Fibroblast of mammary gland (primary cell): Measurements from ENCODE around the gene CTNNA3.

ENCODE experiments used
- DNase-seq: peaks from one replicate; pipeline ENCODE4 v3.0.0-alpha.2; 2010; ENCODE audit warnings: low read depth
- H3K4me3 ChIP-seq: 2 replicates; pipeline ENCODE4 v1.5.1; 2011; ENCODE audit warnings: low read depth, mild to moderate bottlenecking, low read length, moderate library complexity; ENCODE audit not compliant: control insufficient read depth
- CTCF ChIP-seq: conservative IDR thresholded peaks from 2 replicates; pipeline ENCODE4 v1.5.1; 2011; ENCODE audit warnings: low read depth, low read length, inconsistent platforms; ENCODE audit not compliant: control insufficient read depth, insufficient read depth

CTNNA3 gene

GRCh38 chr10:66637273-66638036 lies 1058.5 kb downstream of the CTNNA3 start:
- H3K4me3 ChIP-seq = no peak overlapping the region
- no peak for TF ChIP-seq CTCF
- DNase-seq = no peak

GRCh38 chr10:66629996-66630395 lies 1066.0 kb downstream of the CTNNA3 start:
- DNase-seq = no peak

GRCh38 chr10:66627156-66627555 lies 1068.8 kb downstream of the CTNNA3 start:
- DNase-seq = no peak
- H3K4me3 ChIP-seq = no peak overlapping the region
- no peak for TF ChIP-seq CTCF

More at GRCh38 chr10:66629996-66630395, 1066.0 kb downstream of the CTNNA3 start:
- H3K4me3 ChIP-seq = no peak overlapping the region
- no peak for TF ChIP-seq CTCF

GRCh38 chr10:66625709-66626590 lies 1070.0 kb downstream of the CTNNA3 start:
- no peak for TF ChIP-seq CTCF
- no peak for DNase-seq
- H3K4me3 ChIP-seq = no peak overlapping the region

- TF ChIP-seq CTCF = no peak
- no peak for DNase-seq
- H3K4me3 ChIP-seq = no peak overlapping the region
Measured at GRCh38 chr10:66622050-66622449, 1073.9 kb downstream of the CTNNA3 start.

- TF ChIP-seq CTCF = no peak
- no peak overlapping the region for H3K4me3 ChIP-seq
- no peak for DNase-seq
Measured at GRCh38 chr10:66604195-66604594, 1091.8 kb downstream of the CTNNA3 start.
